Measurements from ENCODE around the gene SMAD2.

- TF ChIP-seq POLR2A (IDR thresholded peaks at IDR 0.05) (no peak), CTCF (IDR thresholded peaks at IDR 0.05) (no peak)
These were observed 100.6 kb downstream of the SMAD2 start for GRCh38 chr18:47829831-47830230.

Data from right lobe of liver (tissue), 4 donors.